Measurements from ENCODE around the gene PTPN12.

Gene PTPN12

GRCh38 chr7:77674878-77675277 lies 137.8 kb downstream of the PTPN12 start:
- no peak for TF ChIP-seq CTCF (conservative IDR thresholded peaks at IDR 0.05; ENCODE audit: low read depth)
- H3K27ac ChIP-seq: peak overlapping the region; percentile 49; the same call in 1 of the 2 replicates
- DNase-seq (ENCODE audit: low spot score): no peak
- ChIA-PET CTCF (interaction anchor here (0.6 to 0.7 kb wide), 2 partner anchors 16 to 88 kb away, joined by 3 read pairs; no protein-coding TSS in a partner anchor), POLR2A (ENCODE audit: low non-redundant PET) (interaction anchor here (0.9 to 1.0 kb wide), 2 partner anchors 11 to 21 kb away, joined by 3 to 6 read pairs; partner anchors contain the start of gene RSBN1L)

- H3K27ac ChIP-seq: no peak overlapping the region
- ChIA-PET CTCF (no interaction called here), POLR2A (ENCODE audit: low non-redundant PET) (no interaction called here)
- DNase-seq (ENCODE audit: low spot score): no peak
- no peak for TF ChIP-seq CTCF (conservative IDR thresholded peaks at IDR 0.05; ENCODE audit: low read depth)
Observed at GRCh38 chr7:77679608-77680007, 142.5 kb downstream of the PTPN12 start.

- CTCF ChIA-PET: no interaction called here
- no peak for TF ChIP-seq CTCF (conservative IDR thresholded peaks at IDR 0.05; ENCODE audit: low read depth)
- no peak for DNase-seq (ENCODE audit: low spot score)
- no peak overlapping the region for H3K27ac ChIP-seq
- POLR2A ChIA-PET (ENCODE audit: low non-redundant PET): no interaction called here
Observed at GRCh38 chr7:77680266-77680665, 143.2 kb downstream of the PTPN12 start.

GRCh38 chr7:77684030-77684429 lies 146.9 kb downstream of the PTPN12 start:
- ChIA-PET CTCF (interaction anchor here (1.3 kb wide), 1 partner anchor 12 kb away, joined by 6 read pairs; no protein-coding TSS in a partner anchor), POLR2A (ENCODE audit: low non-redundant PET) (no interaction called here)
- no peak for TF ChIP-seq CTCF (conservative IDR thresholded peaks at IDR 0.05; ENCODE audit: low read depth)
- no peak overlapping the region for H3K27ac ChIP-seq
- DNase-seq (ENCODE audit: low spot score): no peak

GRCh38 chr7:77685233-77685632 lies 148.1 kb downstream of the PTPN12 start:
- CTCF ChIA-PET: interaction anchor here (1.3 kb wide), 1 partner anchor 11 kb away, joined by 6 read pairs; no protein-coding TSS in a partner anchor
- no peak for TF ChIP-seq CTCF (conservative IDR thresholded peaks at IDR 0.05; ENCODE audit: low read depth)
- no peak overlapping the region for H3K27ac ChIP-seq
- POLR2A ChIA-PET (ENCODE audit: low non-redundant PET): no interaction called here
- no peak for DNase-seq (ENCODE audit: low spot score)

- ChIA-PET POLR2A (ENCODE audit: low non-redundant PET) (no interaction called here), CTCF (interaction anchor here (0.5 to 0.6 kb wide), 2 partner anchors 291 to 311 kb away, joined by 3 to 4 read pairs; no protein-coding TSS in a partner anchor)
- H3K27ac ChIP-seq: no peak overlapping the region
- DNase-seq (ENCODE audit: low spot score): no peak
- no peak for TF ChIP-seq CTCF (conservative IDR thresholded peaks at IDR 0.05; ENCODE audit: low read depth)
Observed at GRCh38 chr7:77687100-77687746, 150.1 kb downstream of the PTPN12 start.
